Measurements from ENCODE around the gene CREBL2. TPM values are rescaled to one million over a fixed set of nuclear protein-coding genes. Genes with fewer than 3 reads are reported as not detected.
"Not testable (repeated sequence)": the region's sequence is repeated elsewhere in the genome, so short reads cannot be mapped to it uniquely, and the experiment has no call there.

The CREBL2 gene
- total and polyA plus RNA-seq, 3 donors from 2014 or later, result 42.8 to 49.6 (median 43.6) TPM

- Histone ChIP-seq H3K36me3 (ENCODE audit: low read depth, missing control alignments) (no peaks in the 10 kb centered on the region), H3K4me1 (peaks cover 26% of the 10 kb centered on the region), H3K27me3 (no peaks in the 10 kb centered on the region), H3K4me3 (no peak overlapping the region), H3K9me3 (no peaks in the 10 kb centered on the region), H3K27ac (no peak overlapping the region)
- intact Hi-C loops (cut with DNase I; ENCODE audit: low total_unique reads), result no loop called here
- no peak for DNase-seq
- TF ChIP-seq POLR2A (IDR thresholded peaks at IDR 0.05), result no peak
- WGBS, 2 donors, result 66 to 73% methylated on average over 4 of the region's 4 CpGs
Measured at GRCh38 chr12:12616512-12617310, 5.0 kb downstream of the CREBL2 start.

- H3K27me3 ChIP-seq; H3K9me3 ChIP-seq; H3K27ac ChIP-seq; H3K4me3 ChIP-seq; H3K36me3 ChIP-seq (ENCODE audit: low read depth, missing control alignments); intact Hi-C loops (cut with DNase I; ENCODE audit: low total_unique reads); DNase-seq: not testable (repeated sequence)
- WGBS, 2 donors, result 63 to 94% methylated on average over 3 to 23 of the region's 23 CpGs
- H3K4me1 ChIP-seq, result peaks cover 19% of the 10 kb centered on the region
Measured at GRCh38 chr12:12618064-12618463, 6.4 kb downstream of the CREBL2 start.

DNA sequence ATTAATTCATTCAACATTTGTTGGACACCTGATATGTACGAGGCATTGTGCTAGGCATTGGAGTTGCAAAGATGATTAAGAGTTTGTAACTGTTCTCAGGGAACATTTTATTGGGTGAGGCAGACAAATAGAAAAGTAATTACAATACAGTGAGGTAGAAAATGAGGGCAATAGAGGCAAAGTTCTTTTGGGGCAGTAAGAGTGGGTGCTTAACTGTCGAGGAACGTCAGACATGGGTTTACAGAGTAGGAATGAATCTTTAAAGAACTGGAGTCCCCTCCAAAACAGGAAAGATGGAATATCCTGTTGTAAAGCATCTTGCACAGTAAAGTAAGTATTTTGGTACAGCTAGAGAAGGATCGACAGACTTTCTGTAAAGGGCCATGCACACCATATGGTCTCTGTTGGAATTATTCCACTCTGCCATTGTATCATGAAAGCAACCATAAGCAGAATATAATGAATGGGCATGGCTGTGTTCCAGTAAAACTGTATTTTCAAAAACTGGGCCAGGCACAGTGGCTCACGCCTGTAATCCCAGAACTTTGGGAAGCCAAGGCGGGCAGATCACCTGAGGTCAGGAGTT is 9.1 kb downstream of the CREBL2 start:
- H3K27ac ChIP-seq, result no peak overlapping the region
- no peak overlapping the region for H3K4me3 ChIP-seq
- TF ChIP-seq POLR2A (IDR thresholded peaks at IDR 0.05) (no peak), CTCF (IDR thresholded peaks at IDR 0.05) (no peak)
- H3K9me3 ChIP-seq, result no peaks in the 10 kb centered on the region
- no peaks in the 10 kb centered on the region for H3K36me3 ChIP-seq (ENCODE audit: low read depth, missing control alignments)
- DNase-seq, result no peak
- intact Hi-C loops (cut with DNase I; ENCODE audit: low total_unique reads), result no loop called here
- peaks cover 9% of the 10 kb centered on the region for H3K4me1 ChIP-seq
- 88 to 94% methylated on average over 6 of the region's 6 CpGs for WGBS, 2 donors
- H3K27me3 ChIP-seq, result no peaks in the 10 kb centered on the region

DNA sequence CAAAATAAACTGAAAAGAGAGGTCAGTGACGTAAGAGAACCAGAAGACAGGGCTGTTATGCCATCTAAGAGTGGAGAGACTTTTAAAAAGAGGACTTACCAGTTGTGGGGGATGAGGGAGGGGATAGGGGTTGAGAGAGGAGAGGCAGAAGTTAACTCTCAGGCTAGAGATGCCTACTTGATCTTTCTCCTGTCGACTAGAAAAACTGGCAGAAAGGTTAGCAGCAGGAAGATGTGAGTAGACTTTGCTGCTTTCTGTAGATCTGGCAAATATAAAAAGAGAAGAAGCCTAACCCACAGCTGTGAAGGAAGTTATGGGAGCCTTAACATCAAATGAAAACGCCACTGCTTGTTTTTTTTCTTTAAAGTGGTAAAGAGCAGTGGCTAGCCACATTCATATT is 10.7 kb downstream of the CREBL2 start:
- Histone ChIP-seq H3K9me3 (no peaks in the 10 kb centered on the region), H3K27me3 (no peaks in the 10 kb centered on the region), H3K36me3 (ENCODE audit: low read depth, missing control alignments) (no peaks in the 10 kb centered on the region), H3K4me1 (no peaks in the 10 kb centered on the region), H3K4me3 (no peak overlapping the region), H3K27ac (no peak overlapping the region)
- 57 to 69% methylated on average over 3 of the region's 3 CpGs for WGBS, 2 donors
- no peak for TF ChIP-seq CTCF (IDR thresholded peaks at IDR 0.05)
- TF ChIP-seq POLR2A (IDR thresholded peaks at IDR 0.05), result no peak
- intact Hi-C loops (cut with DNase I; ENCODE audit: low total_unique reads), result no loop called here
- no peak for DNase-seq

DNA sequence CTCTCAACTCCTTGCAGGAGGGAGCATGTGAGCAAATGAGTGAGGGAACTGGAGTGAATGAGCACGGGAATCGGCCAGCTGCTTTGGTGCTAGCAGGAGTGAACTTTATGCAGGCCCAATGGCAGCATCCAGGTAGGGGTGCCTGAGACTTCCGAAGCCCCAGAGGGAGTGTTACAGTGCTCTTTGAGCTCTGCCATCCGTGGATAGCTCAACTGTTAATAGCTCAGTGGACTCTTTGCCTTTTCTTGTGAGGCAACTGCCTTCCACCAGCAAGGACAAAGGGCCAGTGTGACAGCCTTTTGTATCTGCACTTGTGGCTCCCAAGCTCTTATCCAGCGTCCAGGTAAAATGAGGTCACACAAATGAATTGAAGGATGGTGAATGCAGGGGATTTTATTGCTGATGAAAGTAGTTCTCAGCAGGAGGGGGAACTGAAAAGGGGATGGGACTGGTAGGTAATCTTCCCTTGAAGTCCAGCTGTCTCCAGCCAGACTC is 12.9 kb downstream of the CREBL2 start:
- Histone ChIP-seq H3K4me3 (no peak overlapping the region), H3K27me3 (no peaks in the 10 kb centered on the region), H3K4me1 (no peaks in the 10 kb centered on the region), H3K9me3 (no peaks in the 10 kb centered on the region), H3K27ac (no peak overlapping the region), H3K36me3 (ENCODE audit: low read depth, missing control alignments) (no peaks in the 10 kb centered on the region)
- intact Hi-C loops (cut with DNase I; ENCODE audit: low total_unique reads), result no loop called here
- TF ChIP-seq POLR2A (IDR thresholded peaks at IDR 0.05), result no peak
- TF ChIP-seq CTCF (IDR thresholded peaks at IDR 0.05), result no peak
- no peak for DNase-seq
- WGBS, 2 donors, result 75 to 93% methylated on average over 3 to 5 of the region's 5 CpGs

All from testis (tissue), 3 donors.